Nephron (organoid): ENCODE data around the gene L1CAM.

Experiments
- H3K27ac Mint-ChIP-seq, 3 experiments: 2 replicates each; pipeline ENCODE4 v1.8.0; 2020; ENCODE audit warnings: mixed read lengths in 3 of 3, mild to moderate bottlenecking in 2 of 3, moderate library complexity in 1 of 3
- H3K27me3 Mint-ChIP-seq: 2 replicates; pipeline ENCODE4 v1.8.0; 2021; ENCODE audit warnings: low read depth, mild to moderate bottlenecking, moderate library complexity, mixed read lengths
- H3K36me3 Mint-ChIP-seq: 2 replicates; pipeline ENCODE4 v1.8.0; 2020; ENCODE audit warnings: low read depth, mixed read lengths
- H3K4me1 Mint-ChIP-seq: 2 replicates; pipeline ENCODE4 v1.8.0; 2020; ENCODE audit warnings: mixed read lengths
- H3K4me3 Mint-ChIP-seq, 3 experiments: 2 replicates each; pipeline ENCODE4 v1.8.0; 2020; ENCODE audit warnings: mild to moderate bottlenecking in 3 of 3, mixed read lengths in 3 of 3, moderate library complexity in 2 of 3
- H3K9me3 Mint-ChIP-seq: 2 replicates; pipeline ENCODE4 v1.8.0; 2020; ENCODE audit warnings: mixed read lengths
- TF ChIP-seq, protein P1 (sequence below), 3 experiments: fragments of 200-600 bp; sonication (generic); IDR thresholded peaks; one replicate each; pipeline ENCODE4 v1.5.0; 2021; ENCODE audit warnings: antibody characterized with exemption in 3 of 3; ENCODE audit not compliant: unreplicated experiment in 3 of 3

L1CAM gene

DNA sequence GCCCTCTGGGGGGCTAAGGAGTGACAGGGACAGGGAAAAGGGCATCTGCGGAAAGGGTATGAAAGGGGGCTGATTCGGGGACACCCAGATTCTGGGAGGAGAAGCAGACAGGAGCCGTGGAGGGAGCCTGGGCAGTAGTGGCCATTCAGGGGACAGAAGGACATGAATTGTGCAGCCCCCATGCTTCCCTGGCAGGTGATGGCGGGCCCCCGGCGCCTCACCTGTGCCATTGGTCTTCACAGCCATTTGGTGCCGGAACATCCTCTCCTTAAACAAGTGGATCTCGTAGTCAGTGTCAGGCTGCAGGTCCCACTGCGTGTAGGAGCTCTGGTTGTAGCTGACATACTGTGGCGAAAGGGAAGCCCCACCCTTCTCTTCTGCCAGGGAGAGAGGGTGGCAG lies 21.9 kb downstream of the L1CAM start:
- Mint-ChIP-seq H3K27ac (no peak overlapping the region), H3K36me3 (peaks cover 7% of the 10 kb centered on the region), H3K4me1 (no peaks in the 10 kb centered on the region), H3K9me3 (peaks cover 10% of the 10 kb centered on the region), H3K27me3 (peaks cover 7% of the 10 kb centered on the region), H3K4me3 (no peak overlapping the region)
- TF ChIP-seq, protein P1, sequence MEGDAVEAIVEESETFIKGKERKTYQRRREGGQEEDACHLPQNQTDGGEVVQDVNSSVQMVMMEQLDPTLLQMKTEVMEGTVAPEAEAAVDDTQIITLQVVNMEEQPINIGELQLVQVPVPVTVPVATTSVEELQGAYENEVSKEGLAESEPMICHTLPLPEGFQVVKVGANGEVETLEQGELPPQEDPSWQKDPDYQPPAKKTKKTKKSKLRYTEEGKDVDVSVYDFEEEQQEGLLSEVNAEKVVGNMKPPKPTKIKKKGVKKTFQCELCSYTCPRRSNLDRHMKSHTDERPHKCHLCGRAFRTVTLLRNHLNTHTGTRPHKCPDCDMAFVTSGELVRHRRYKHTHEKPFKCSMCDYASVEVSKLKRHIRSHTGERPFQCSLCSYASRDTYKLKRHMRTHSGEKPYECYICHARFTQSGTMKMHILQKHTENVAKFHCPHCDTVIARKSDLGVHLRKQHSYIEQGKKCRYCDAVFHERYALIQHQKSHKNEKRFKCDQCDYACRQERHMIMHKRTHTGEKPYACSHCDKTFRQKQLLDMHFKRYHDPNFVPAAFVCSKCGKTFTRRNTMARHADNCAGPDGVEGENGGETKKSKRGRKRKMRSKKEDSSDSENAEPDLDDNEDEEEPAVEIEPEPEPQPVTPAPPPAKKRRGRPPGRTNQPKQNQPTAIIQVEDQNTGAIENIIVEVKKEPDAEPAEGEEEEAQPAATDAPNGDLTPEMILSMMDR (IDR thresholded peaks at IDR 0.05; ENCODE audit: unreplicated experiment in 3 of 3) = no peak

GRCh38 chrX:153863251-153863991 lies 22.6 kb downstream of the L1CAM start:
- Mint-ChIP-seq H3K27me3 (peaks cover 7% of the 10 kb centered on the region), H3K4me1 (no peaks in the 10 kb centered on the region), H3K27ac (no peak overlapping the region), H3K9me3 (peaks cover 10% of the 10 kb centered on the region), H3K4me3 (no peak overlapping the region), H3K36me3 (peaks cover 5% of the 10 kb centered on the region)
- TF ChIP-seq, protein P1 (IDR thresholded peaks at IDR 0.05; ENCODE audit: unreplicated experiment in 3 of 3) = no peak

- Mint-ChIP-seq H3K27me3 (peaks cover 7% of the 10 kb centered on the region), H3K4me1 (no peaks in the 10 kb centered on the region), H3K9me3 (peaks cover 14% of the 10 kb centered on the region), H3K36me3 (peaks cover 5% of the 10 kb centered on the region), H3K27ac (no peak overlapping the region), H3K4me3 (no peak overlapping the region)
- TF ChIP-seq, protein P1 (IDR thresholded peaks at IDR 0.05; ENCODE audit: unreplicated experiment in 3 of 3) = no peak
Observed at GRCh38 chrX:153862369-153863250, 23.4 kb downstream of the L1CAM start.

DNA sequence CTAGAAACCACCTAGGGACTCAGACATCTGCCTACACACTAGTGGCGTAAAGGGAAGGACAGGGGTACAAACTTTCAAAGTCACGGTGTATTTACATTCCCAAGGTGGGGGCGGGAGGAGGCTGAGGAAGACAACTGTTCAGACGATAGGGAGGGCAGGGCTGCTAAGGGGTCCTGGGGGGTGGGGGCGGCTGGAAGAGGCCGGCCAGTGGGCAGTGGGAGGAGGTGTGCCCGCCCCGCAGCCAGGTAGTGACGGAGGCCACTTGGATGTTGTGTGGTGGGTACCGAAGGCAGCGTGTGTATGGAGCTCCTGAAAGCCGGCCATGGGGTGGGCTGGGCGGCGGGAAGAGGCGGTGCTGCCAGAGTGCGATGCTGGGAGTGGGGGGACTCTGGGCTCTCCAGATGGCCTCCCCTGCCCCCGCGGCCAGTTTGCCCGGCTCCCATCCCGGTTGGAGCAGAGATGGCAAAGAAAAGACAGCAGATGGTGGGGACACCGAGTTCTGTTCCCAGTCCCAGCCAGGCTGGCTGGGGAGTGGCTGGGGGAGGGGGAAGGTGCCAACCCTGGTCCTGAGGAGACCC lies 24.2 kb downstream of the L1CAM start:
- peaks cover 16% of the 10 kb centered on the region for H3K9me3 Mint-ChIP-seq
- H3K27me3 Mint-ChIP-seq = peaks cover 8% of the 10 kb centered on the region
- no peak overlapping the region for H3K27ac Mint-ChIP-seq

DNA sequence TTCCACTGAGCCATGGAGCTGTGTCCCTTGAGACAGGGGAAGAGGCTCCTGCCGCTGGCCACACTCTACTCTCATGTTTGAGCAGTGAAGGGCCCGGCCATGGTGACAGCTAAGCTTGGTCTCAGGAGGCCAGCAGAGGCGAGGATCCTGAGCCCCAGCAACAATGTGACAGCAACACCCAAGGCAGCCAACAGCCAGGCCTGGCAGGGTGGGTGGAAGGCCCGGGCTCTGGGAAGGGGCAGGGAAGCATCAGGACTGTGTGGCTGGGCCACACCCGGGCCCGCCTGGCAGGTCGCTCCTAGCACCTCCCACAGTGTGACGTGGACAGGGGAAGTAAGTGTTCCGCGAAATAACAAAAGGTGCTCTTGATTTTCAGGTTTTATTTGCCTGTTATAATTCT lies 24.8 kb downstream of the L1CAM start:
- no peak overlapping the region for H3K27ac Mint-ChIP-seq
- TF ChIP-seq, protein P1 (IDR thresholded peaks at IDR 0.05; ENCODE audit: unreplicated experiment in 3 of 3) = no peak
- H3K4me1 Mint-ChIP-seq = no peaks in the 10 kb centered on the region
- H3K4me3 Mint-ChIP-seq = no peak overlapping the region
- H3K36me3 Mint-ChIP-seq = peaks cover 5% of the 10 kb centered on the region
- peaks cover 12% of the 10 kb centered on the region for H3K27me3 Mint-ChIP-seq
- peaks cover 14% of the 10 kb centered on the region for H3K9me3 Mint-ChIP-seq

More for the DNA sequence above, 24.2 kb downstream of the L1CAM start:
- H3K36me3 Mint-ChIP-seq = peaks cover 5% of the 10 kb centered on the region
- H3K4me1 Mint-ChIP-seq = no peaks in the 10 kb centered on the region
- no peak overlapping the region for H3K4me3 Mint-ChIP-seq
- TF ChIP-seq, protein P1 (IDR thresholded peaks at IDR 0.05; ENCODE audit: unreplicated experiment in 3 of 3) = no peak
